ENCODE results near the gene ZDHHC18.
"Not testable (repeated sequence)": the region's sequence is repeated elsewhere in the genome, so short reads cannot be mapped to it uniquely, and the experiment has no call there.

The ZDHHC18 gene

DNA sequence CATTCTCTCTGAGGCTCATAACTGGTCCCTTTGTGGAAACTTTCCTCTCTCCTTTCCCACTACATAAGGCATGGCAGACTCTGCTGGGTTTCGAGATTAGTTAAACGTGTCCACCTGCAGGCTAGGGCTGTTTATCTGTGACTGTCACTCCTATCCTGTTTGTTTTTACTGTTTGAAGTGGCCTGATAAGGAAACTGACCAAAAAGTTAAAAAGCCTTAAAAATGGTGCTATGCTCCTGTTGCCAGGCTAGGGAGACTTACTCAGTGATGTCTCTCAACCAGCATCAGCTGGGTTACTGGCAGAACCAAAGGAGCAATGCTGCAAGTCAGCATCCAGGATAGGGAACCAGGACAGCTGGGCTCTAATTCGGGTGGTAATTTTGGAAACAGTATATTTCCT is 34.9 kb upstream of the ZDHHC18 start:
- no peak for DNase-seq

DNA sequence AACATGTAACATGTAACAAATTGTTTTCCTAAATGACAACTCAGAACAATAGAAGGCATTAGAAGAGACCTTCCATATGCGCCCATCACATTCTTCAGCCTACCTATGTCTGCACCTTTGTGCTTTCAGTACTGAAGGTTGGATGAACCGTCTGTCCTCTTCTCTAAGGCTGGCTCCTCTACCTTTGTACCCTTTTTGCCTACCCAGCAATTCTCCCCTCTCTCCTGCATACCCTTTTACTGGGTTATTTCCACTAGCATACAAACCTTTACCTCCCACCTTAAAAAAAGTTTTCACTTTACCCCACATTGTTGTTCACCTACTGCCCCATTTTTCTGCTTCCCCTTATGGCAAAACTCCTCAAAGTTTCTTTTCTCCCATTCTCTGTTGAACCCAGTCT is 33.6 kb upstream of the ZDHHC18 start:
- DNase-seq = no peak

DNA sequence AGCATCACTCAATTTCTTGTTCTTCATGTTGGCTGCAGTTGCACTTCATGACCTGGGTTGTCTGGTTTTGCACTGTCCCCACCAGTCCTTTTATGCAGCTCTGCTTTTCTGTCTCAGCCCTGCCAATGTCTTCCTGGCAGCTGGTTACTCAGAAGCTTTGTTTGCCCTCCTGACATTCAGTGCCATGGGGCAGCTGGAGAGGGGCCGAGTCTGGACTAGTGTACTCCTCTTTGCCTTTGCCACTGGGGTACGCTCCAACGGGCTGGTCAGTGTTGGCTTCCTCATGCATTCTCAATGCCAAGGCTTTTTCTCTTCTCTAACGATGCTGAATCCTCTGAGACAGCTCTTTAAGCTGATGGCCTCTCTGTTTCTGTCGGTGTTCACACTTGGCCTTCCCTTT is 32.1 kb upstream of the ZDHHC18 start:
- no peak for DNase-seq

DNA sequence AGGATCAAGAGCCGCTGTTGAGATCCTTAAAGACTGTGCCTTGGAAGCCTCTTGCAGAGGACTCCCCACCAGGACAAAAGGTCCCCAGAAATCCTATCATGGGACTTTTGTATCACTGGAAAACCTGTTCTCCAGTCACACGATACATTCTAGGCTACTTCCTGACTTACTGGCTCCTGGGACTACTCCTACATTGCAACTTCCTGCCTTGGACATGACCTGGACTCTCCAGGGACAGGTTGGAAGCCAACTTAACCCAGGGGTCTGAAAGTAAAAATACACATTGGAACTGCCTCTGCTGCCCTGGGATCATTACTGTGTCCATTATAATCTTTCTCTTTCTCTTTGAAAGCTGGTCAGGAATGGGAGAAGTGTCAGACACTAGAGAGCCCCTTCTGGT is 28.9 kb upstream of the ZDHHC18 start:
- no peak for DNase-seq

DNA sequence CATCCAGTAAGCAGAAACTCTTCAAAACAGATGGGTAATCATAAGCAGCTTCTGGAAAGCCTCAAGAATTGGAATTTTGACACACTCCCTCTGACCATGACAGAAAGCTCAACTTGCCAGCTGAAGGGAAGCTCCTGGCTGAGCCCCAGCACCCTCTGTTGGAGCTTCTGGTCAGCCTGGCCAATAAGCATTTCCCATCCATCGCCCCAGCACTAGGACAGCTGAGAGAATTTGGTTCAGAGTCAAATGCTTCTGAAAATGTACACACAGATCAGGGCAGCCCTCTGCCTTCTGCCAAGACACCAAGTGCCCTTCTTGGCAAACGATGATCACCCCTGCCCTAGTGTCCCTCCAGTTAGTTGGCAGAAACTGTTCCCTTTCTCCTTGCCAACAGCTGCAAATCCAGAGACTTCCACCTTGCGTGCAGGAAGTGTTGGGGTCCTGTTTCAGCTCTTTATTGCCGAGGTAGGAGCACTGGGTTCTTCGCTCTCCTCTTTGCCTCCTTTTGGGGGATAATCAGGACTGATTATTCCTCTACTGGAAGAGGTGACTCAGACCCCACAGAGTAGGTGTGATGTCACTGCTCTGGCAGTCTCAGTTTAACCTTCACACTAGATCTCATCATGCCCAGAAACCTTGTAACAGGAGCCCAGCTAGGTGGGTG is 26.9 kb upstream of the ZDHHC18 start:
- no peak for DNase-seq

DNA sequence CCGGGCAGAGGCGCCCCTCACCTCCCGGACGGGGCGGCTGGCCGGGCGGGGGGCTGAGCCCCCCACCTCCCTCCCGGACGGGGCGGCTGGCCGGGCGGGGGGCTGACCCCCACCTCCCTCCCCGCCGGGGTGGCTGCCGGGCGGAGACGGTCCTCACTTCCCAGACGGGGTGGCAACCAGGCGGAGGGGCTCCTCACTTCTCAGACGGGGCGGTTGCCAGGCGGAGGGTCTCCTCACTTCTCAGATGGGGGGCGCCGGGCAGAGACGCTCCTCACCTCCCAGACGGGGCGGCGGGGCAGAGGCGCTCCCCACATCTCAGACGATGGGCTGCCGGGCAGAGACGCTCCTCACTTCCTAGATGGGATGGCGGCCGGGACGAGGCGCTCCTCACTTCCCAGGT is 22.6 kb upstream of the ZDHHC18 start:
- DNase-seq = not testable (repeated sequence)

DNA sequence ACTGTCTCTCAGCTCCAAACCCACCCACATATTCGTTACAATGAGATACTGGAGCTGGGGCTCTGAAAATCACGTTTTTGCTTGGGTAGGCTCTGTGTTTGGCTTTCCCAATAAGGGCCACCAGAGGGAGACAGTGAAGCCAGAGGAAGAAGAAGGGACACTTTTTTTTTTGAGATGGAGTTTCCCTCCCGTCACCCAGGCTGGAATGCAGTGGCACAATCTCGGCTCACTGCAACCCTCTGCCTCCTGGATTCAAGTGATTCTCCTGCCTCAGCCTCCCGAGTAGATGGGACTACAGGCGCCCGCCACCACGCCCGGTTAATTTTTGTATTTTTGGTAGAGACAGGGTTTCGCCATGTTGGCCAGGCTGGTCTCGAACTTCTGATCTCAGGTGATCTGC is 16.4 kb upstream of the ZDHHC18 start:
- peak; percentile 43 to 79 (median 68) for DNase-seq

DNA sequence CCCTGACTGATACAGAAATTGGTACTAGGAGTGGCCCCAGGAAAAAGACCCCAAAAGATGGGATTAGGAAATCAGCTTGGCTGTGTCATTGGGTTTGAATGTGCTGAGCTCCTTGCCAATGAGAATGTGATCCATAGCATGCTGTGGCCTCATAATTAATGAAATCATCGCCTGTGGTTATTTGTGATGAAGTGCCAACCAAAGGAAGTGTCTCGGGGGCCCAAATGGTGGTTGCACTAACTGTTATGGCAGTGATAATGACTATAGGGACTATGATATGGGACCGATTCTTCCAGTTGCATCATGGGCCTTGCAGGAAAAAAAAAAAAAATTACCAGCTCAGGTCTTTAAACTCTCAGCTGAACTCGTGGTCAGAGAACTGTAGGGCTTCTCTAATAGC is 15.4 kb upstream of the ZDHHC18 start:
- DNase-seq = no peak

DNA sequence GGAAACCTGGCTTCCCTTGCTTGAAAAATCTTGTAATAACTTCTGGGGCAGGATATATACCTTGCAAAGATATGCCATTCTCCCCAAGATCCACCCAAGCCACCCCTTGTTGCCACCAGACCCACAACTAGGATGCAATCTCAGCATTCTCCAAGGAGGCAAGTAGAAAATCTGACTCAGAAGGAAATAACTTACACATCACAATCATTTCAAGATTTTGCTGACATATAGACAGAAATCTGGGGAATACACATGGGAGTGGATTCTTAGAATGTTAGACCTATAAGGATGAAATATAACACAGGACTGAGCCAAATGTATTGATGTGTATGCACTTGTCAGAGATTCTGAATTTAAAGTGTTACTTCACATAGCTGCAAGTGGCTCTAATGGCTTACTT is 14.8 kb upstream of the ZDHHC18 start:
- DNase-seq = no peak

DNA sequence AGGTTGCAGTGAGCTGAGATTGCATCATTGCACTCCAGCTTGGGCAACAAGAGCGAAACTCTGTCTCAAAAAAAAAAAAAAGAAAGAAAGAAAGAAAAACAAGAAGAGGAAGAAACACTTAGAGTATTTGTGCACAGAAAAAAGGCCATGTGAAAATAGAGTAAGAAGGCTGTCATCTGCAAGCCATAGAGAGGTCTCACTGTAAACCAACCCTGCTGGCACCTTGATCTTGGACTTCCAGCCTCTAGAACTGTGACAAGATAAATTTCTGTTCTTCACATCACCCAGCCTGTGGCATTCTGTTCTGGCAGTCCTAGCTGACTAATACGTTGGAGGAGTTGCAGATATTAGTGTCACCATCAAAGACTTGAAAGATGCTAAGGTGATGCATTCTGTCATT is 12.1 kb upstream of the ZDHHC18 start:
- DNase-seq = no peak

DNA sequence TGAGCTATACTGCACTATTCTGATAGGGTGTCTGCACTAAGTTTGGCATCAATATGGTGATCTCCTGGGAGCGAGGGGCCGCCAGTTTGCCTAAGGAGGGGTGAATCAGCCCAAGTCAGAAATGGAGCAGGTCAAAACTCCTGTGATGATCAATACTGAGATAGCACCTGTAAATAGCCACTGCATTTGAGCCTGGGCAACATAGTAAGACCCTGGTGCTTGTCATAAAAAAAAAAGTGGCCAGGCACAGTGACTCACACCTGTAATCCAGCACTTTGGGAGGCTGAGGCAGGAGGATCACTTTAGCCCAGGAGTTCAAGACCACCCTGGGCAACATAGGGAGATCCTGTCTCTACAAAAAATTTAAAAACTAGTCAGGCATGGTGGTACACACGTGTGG is 11.6 kb upstream of the ZDHHC18 start:
- no peak for DNase-seq

DNA sequence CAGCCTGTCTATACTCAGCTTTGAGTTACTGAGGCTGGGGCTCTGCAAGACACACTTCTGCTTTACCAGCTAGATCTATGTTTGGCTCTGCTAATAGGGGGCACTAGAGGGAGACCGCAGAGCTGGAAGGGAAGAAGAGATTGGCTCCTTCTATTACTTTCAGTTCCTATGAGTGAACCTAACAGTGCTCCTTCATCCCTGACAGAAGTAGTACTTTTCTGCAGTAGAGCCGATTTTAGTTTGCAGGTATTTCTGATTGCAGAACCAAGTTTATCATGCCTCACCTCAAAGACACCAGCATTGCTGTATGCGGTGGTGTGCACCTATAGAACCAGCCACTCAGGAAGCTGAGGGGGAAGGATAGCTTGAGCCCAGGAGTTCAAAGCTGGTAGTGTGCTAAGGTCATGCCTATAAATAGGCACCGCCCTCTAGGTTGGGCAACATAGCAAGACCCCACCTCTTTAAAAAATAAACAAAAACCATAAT is 5.7 kb upstream of the ZDHHC18 start:
- peak in 5 of 6 experiments; percentile 9 to 63 (median 20) for DNase-seq

DNA sequence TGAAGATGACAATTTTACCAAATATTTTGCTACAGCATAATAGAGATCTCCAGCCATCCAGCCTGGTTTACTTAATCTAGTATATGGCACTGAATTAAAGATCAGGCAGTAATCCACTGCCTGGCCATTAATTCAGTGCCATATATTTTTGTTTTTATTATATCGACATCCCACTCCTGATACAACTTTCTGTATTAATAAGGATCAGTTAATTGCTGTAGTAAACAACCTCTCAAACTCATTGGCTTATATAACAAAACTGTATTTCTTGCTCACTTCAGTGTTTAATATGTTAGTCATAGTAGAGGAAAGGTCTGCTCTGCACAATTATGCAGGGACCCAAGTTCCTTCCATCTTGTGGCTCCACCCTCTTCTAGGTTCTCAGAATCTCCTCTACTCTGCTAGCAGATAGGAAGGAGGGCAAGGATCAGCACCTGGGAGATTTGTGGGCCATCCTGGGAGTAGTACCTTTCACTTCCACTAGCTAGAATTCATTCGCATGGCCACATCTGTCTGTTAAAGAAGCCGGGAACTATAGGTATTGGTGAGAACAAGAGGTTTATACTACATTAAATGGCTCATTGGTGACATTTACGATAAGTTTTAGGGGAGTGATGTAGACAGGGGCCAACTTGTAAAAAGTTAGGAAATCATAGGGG is 3.6 kb upstream of the ZDHHC18 start:
- no peak for DNase-seq

DNA sequence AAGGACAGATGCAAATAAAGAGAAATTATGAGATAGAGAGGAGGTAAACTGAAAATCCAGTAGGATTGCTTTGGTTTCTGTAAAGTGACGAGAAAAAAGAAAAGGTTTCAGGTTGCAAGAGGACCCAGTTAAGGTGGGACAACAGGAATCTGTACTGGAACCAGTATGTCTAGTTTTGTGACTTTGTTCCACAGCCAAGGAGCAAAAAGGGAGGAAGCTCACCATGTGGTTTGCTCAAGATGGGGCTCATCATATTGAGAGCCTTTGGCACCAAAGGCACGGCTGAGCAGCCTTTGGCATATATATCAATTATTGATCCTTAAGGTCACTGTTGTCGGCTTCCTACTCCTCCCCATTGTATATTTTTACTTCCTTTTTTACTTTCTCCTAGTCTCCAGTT is 1.8 kb upstream of the ZDHHC18 start:
- DNase-seq = no peak

DNA sequence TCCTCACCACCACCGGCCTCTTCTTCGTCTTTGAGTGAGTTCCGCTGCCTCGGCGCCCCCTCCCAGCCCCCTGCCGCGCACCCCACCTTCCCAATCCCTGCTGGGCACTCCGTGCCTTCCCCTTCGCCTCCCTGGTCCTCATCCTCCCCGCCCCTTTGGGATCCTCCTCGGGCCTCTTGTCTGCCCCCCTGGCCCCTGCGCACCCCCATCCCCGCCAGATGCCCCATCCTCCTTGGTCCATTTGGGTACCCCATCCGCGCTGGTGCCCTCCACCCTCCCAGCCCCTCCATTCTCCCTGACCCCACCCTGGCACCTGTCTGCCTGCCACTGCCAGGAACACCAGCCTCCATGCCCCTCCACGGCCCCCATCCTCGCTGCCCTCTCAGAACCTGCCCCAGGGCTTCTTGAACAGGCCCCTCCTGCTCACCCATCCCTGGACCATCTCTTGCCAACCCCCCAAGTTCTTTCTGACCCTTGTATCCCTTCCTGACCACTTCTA is 667 bp downstream of the ZDHHC18 start:
- peak in 2 of 6 experiments; percentile 9 to 42 for DNase-seq

DNA sequence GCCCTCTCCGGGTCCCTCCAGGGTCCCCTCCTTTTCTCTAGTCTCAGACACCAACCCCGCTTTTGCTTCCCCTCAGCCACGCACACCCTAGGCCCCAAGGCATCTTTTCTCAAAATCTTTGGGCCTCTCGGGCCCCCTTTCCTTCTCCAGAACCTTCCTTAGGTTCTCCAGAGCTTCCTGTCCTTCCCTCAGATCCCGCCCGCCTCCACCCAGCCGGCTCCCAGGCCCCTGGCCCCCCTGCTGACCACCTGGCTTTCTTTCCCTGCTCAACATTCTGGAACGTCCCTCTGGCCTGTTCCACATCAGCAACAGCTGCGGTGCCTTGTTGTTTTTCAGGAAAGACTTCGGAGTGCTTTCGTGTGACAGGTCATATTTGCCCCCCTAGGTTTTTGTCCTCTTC is 1.2 kb downstream of the ZDHHC18 start:
- DNase-seq = no peak

DNA sequence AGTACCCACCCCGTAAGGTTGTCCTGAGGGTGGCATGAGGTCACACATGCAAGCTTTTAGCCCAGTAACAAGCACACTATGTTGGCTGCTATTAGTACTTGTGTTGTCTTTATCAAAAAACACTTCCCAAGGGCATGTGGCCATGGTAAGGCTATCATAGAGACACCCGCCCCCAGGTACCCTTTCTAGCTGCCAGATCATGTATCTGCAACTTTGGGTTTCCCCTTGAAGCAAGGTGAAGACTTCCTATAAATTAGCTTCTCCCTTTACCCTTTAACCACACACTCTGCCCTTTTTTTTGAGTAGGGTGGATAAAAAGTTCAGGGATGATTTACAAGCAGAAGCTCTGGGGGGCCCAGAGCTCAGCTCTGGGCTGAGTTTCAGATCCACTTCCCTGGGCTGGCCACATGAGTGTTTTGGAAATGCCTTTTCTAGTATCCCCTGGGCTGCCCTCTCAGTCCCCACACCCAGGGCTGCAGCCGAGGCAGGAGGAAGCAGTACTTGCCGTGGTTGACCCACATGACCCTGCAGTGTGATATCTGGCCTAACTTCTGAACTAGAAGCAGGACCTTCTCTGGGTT is 2.0 kb downstream of the ZDHHC18 start:
- DNase-seq = no peak

DNA sequence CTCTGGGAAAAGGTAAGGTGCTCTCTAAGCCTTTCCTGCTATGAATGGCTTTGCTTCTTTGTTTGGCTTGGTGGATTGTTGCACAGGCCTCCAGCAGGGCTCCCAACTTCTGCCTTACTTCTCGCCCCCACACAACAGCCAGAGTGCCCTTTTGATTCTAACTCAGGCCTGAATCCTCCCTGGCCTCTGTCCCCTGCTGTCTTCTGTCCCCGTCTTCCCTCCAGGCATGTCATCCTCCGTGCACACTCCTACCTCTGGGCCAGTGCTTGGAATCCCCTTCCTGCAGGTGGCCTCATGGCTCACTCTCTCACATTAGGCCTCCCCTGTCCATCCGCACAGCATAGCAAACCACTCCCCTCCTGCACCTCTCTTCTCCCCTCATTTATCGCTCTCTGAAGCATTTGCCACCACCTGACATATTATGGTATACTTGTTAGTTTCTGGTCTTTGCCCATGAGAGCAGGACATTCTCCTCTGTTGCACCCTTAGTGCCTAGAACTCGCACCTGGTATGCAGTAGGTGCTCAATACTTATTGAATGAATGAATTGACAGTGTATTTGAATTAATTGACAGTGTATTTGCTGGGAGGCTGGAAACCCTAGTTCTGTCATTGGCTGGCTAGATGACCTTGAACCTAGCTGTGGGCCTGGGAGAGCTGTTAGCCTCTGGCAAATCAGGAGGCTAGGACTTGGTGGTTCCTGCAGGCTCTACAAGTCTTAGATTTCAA is 2.9 kb downstream of the ZDHHC18 start:
- DNase-seq = no peak

DNA sequence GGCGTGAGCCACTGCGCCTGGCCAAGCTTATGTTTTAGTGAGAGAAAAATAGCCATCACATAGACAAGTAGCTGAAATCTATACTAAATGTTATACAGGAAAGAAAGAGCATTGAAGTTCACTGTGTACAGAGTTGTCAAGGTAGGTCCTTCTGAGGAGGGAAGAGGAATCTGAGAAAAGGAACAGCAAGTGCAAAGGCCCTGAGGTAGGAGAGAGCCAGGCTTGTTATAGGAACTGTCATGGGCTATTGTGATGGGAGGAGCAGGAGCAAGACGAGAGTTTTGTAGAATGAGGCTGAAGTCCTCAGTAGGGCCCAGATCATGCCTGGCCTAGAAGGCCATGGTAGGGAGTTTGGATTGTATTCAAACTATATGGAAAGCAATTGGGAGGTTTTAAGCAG is 4.6 kb downstream of the ZDHHC18 start:
- DNase-seq = no peak

DNA sequence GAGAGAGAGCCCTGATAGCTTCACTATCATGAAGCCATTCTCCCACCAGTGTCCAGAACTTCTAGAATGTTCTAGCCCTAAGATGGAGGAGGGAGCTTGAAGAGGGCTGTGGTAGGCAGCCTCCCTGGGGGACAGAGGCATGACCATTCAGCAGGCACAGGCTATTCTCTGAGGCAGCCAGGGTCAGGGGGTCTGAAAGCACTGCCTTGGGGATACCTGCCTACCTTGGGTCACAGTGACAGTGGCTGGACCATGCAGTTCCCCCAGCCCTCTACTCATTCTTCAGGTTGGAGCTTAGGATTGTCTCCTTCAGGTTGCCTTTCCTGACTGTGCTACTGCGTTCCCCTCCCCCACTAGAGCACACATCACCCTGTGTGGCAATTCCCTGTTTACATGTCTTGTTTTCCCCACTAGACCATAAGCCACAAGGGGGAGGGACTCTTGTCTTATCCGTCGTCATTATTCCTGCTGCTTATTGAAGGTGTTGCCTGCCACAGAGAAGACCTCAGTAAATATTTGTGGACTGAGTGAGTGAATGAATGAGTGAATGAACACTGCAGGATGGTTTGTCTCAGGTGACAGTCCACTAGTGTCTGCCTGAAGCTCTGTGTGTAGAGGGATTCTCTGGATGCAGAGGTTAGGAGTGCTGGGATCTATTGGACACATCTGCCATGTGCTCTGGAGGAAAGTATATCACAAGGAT is 5.2 kb downstream of the ZDHHC18 start:
- DNase-seq = no peak

DNA sequence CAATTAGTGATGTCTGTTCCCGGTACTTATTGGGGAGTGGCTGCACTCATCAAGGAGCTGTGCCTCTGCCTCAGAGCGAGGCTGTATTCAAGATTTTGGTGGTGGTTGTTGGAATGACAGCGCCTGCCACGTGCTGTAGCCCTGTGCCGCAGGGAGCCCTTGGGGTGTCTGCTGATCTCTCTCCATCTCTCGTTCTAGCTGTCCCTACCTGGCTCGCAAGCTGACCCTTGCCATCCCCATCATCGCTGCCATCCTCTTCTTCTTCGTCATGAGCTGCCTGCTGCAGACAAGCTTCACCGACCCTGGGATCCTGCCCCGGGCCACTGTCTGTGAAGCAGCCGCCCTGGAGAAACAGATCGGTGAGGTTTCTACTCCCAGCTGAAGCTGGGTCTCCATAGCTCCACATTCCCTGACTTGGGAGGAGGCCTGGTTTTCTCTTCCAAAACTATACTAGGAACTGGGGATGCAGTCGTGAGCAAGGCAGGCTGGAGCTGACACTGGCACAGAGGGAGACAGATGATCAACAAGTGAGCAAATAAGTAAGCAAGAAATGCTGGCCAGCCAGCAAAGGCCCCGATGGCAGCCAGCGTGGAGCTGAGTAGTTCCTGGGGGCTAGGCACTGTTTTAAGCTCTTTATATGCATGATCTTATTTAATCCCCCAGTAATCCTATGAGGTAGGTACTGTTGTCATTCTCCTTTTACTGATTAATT is 5.9 kb downstream of the ZDHHC18 start:
- DNase-seq = no peak

Measured in stimulated activated naive CD4-positive, alpha-beta T cell (primary cell).